ENCODE measurements around the gene WFDC6. TPM values are rescaled to one million over a fixed set of nuclear protein-coding genes. Genes with fewer than 3 reads are reported as not detected.

The WFDC6 gene
- total and polyA plus RNA-seq, 2 of the 8 experiments (the other 6 are each of a cell fraction or from before 2014, with no cell fraction given), result not detected

DNA sequence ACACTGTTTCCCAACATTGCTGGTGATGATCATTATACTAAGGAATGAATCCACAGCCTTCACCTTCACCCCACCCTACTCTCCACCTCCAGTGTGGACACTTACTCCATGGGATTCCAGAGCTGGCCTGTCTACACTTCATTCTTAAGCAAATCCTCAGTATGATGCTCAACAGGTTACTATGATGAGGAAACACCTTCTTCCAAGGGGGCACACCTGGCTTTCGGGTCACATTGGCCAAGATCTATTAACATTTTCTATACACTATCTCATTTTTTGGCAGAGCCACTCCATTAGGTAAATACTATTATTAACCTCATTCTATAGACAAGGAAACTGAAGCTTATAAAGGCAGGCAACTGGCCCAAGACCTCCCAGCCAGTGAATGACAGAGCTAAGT is 15.9 kb upstream of the WFDC6 start (continued):
- no peak for TF ChIP-seq CHD2 (IDR thresholded peaks at IDR 0.05; ENCODE audit: low read length)
- TF ChIP-seq SIRT6 (IDR thresholded peaks at IDR 0.05; ENCODE audit: low read length), result no peak
